IPS-20b (cell line): Measurements from ENCODE around the gene ITGAE.

ENCODE experiments used
- H3K27ac ChIP-seq: one replicate; pipeline ENCODE4 v1.5.1; 2013; ENCODE audit warnings: low read length
- H3K27me3 ChIP-seq: 2 replicates; pipeline ENCODE4 v1.6.1; 2013; ENCODE audit warnings: mild to moderate bottlenecking, low read length, inconsistent platforms; ENCODE audit not compliant: insufficient read depth
- H3K36me3 ChIP-seq: 2 replicates; pipeline ENCODE4 v1.6.1; 2013; ENCODE audit warnings: low read depth, mild to moderate bottlenecking, inconsistent platforms, low read length, moderate library complexity; ENCODE audit not compliant: insufficient read depth
- H3K4me1 ChIP-seq: 2 replicates; pipeline ENCODE4 v1.6.1; 2013; ENCODE audit warnings: mild to moderate bottlenecking, control low read depth, inconsistent platforms, low read length, moderate library complexity; ENCODE audit not compliant: insufficient read depth
- H3K4me3 ChIP-seq: 2 replicates; pipeline ENCODE4 v1.5.1; 2013; ENCODE audit warnings: mild to moderate bottlenecking, low read length, inconsistent platforms
- H3K9ac ChIP-seq: 2 replicates; pipeline ENCODE4 v1.6.1; 2013; ENCODE audit warnings: low read depth, mild to moderate bottlenecking, inconsistent platforms, low read length, moderate library complexity
- H3K9me3 ChIP-seq: 2 replicates; pipeline ENCODE4 v1.6.1; 2013; ENCODE audit warnings: mild to moderate bottlenecking, low read depth, low read length, inconsistent platforms; ENCODE audit not compliant: insufficient read depth

ITGAE gene

DNA sequence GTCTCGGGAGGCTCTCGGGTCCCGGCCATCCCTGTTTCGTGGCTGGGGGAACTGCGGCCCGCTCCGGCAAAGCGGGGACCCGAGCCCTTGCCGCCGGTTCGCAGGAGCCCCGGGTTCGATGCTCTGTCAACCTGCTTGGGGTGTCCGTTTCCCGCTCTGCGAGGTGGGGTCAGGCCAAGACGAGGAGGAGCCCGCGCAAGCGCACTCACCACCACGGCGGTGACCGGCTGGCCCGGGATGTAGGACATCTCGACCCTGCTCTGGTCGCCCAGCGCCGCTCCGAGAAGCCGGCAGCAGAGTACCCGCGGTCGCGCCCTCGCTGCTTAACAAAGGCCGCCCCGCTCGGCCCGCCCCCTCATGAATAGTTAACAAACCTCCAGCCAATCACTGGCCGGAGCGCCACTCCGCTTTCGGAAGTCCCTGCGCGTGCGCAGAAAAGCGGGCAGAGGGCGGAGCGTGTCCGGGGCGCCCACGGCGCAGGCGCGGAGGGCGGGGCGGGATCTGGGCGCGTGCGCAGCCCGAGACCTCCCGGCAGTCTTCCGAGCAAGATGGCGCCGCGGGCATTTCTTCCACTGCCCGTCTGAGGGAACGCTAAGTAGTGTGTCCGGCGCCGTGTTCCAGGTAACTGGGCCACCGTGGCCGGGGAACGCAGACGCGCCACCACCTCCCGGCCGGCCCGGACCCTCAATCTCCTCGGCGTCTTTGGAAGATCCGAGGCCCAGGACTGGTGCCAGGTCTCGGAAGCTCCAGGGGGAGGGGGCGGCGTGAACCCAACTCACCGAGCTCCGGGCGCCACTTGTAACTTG, 132.5 kb downstream of the ITGAE start, which contains the start of the genes EMC6 and TAX1BP3:
Gene EMC6 (plus strand): TSS at position 534 of the 806 bp plus-strand sequence. CDS start 335 bp downstream, outside the sequence.
Gene TAX1BP3 (minus strand): TSS at position 300 of the 806 bp plus-strand sequence. CDS start 52 bp downstream, at position 248.
- peaks cover 24% of the 10 kb centered on the region for H3K36me3 ChIP-seq
- peak within 1 kb of the TSS; percentile 95 for H3K9ac ChIP-seq
- H3K4me3 ChIP-seq: peak within 1 kb of the TSS; percentile 96
- H3K27me3 ChIP-seq: no peaks in the 10 kb centered on the region
- no peaks in the 10 kb centered on the region for H3K9me3 ChIP-seq
- H3K4me1 ChIP-seq: 0 out of 2 replicates have a peak, but pooled peaks cover 2% of the 10 kb centered on the region
- H3K27ac ChIP-seq: peak within 1 kb of the TSS; percentile 50

DNA sequence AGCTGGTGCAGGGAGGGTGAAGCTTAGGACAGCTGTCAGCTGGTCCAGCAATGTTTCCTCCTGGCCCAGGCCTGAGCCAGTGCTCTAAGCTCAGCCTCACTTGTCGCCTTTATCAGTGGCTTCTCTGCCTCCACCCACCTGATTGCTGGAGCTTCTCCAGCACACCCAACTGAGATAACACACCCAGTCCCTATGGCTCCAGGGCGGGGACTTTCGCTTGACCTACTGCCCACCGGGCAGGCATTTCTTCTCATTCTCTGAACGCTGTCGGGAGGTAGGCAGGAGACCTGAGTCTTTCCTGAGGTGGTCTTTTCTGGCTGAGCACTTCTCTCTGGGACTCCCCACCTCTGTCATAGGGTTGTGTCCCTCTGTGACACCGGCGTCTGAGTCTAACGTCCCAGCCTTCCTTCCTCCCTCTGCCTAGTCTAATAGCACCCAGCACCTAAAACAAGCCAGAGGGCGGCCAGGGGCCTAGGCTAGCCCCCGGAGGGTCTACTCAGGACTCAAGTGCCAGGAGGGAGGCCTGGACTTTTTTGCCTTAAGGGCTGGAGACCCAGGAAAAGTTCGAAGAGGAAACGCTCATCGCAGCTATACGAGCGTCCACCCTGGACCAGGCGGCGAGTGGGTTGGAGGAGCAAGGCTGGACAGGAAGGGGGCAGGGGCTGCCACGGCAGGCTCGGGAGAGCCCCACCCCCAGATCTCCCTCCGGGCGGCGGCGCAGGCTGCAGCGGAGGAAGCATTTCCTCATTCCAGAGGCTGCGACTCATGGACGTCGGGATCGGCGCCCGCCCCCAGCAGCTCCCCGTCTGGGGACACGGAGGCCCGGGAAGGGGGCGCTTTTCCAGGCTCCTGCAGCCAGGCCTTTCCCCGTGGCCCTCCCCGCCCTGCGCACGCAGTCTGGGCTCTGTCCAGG, 133.4 kb downstream of the ITGAE start:
- peaks cover 32% of the 10 kb centered on the region for H3K36me3 ChIP-seq
- H3K9ac ChIP-seq: peak overlapping the region; percentile 90
- peak overlapping the region; percentile 42 for H3K27ac ChIP-seq
- H3K4me1 ChIP-seq: 0 out of 2 replicates have a peak, but pooled peaks cover 2% of the 10 kb centered on the region
- H3K9me3 ChIP-seq: no peaks in the 10 kb centered on the region
- H3K27me3 ChIP-seq: no peaks in the 10 kb centered on the region
- H3K4me3 ChIP-seq: peak overlapping the region; percentile 96

DNA sequence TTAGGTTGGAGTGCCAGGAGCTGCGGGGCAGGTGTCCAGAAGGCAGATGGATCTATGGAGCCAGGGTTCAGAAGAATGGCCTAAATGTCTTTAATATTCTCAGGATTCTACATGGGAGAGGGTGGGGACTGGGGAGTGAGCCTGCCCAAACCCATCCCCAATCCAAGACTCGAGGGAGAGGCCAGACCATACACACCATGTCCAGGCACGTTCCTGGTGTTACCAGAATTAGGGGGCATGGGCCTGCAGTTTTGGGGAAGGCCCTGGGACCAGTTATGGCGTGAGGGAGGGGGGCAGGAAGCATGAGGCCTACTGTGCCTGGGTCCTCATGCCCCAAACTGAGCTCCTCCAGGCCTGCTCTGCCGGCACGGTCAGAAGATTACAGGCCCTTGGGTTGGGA, 134.5 kb downstream of the ITGAE start:
- Histone ChIP-seq H3K27me3 (no peaks in the 10 kb centered on the region), H3K36me3 (peaks cover 32% of the 10 kb centered on the region), H3K4me3 (no peak overlapping the region), H3K9ac (no peak overlapping the region), H3K4me1 (0 out of 2 replicates have a peak, but pooled peaks cover 2% of the 10 kb centered on the region), H3K27ac (no peak overlapping the region), H3K9me3 (no peaks in the 10 kb centered on the region)

DNA sequence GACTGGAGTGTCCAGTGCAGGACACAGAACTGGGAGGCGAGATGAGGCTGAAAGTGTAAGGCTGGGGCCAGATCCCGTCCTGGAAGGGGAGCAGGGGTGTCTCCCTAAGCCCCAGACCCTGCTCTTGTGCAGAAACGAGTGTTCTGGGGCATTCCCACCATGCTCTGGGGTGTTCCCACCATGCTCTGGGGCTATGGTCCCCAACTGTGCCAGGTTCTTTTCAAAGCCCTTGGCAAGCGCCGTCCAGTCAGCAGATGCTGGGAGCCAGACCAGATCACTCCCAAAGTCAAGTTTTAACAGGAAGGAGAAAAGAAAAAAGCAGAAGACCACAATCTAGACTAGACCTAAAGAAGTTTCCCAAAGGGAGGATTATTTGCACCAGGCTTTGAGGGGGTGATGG, 135.2 kb downstream of the ITGAE start:
- Histone ChIP-seq H3K27ac (no peak overlapping the region), H3K4me3 (no peak overlapping the region), H3K27me3 (no peaks in the 10 kb centered on the region), H3K36me3 (peaks cover 38% of the 10 kb centered on the region), H3K9me3 (no peaks in the 10 kb centered on the region), H3K9ac (no peak overlapping the region), H3K4me1 (0 out of 2 replicates have a peak, but pooled peaks cover 2% of the 10 kb centered on the region)
